Lung (tissue), 12 donors: ENCODE results near the gene METRNL. TPM values are rescaled to one million over a fixed set of nuclear protein-coding genes. Genes with fewer than 3 reads are reported as not detected.

Experiments used
- ATAC-seq: fragments of 200-7000 bp; cut with Tn5 transposase; one replicate; pipeline ENCODE4 v1.9.1; 2020; ENCODE audit warnings: moderate number of reproducible peaks; ENCODE audit not compliant: insufficient read depth, low FRiP score
- DNase-seq, 3 donors: peaks; one replicate each; pipeline ENCODE4 v3.0.0-alpha.2; 2013 to 2017
- H3K27ac ChIP-seq, 2 donors: one replicate each; pipeline ENCODE4 v1.5.1; 2013; ENCODE audit warnings: mild to moderate bottlenecking in 2 of 2, moderate library complexity in 2 of 2, control low read depth in 1 of 2, inconsistent platforms in 1 of 2, low read depth in 1 of 2, low read length in 1 of 2
- H3K27me3 ChIP-seq, 3 donors: one replicate each; pipeline ENCODE4 v1.5.1; 2013; ENCODE audit warnings: low read length in 2 of 3; ENCODE audit not compliant: control insufficient read depth in 3 of 3, insufficient read depth in 3 of 3
- H3K36me3 ChIP-seq, 4 donors: one replicate each; pipeline ENCODE4 v1.5.1; 2013; ENCODE audit warnings: low read length in 4 of 4, mild to moderate bottlenecking in 1 of 4, moderate library complexity in 1 of 4; ENCODE audit not compliant: control insufficient read depth in 4 of 4, insufficient read depth in 4 of 4
- H3K4me1 ChIP-seq, 5 donors: one replicate each; pipeline ENCODE4 v1.5.1; 2013; ENCODE audit warnings: low read length in 5 of 5, mild to moderate bottlenecking in 2 of 5, moderate library complexity in 1 of 5; ENCODE audit not compliant: control insufficient read depth in 5 of 5, insufficient read depth in 5 of 5
- H3K4me3 ChIP-seq: one replicate; pipeline ENCODE4 v1.5.1; 2013; ENCODE audit warnings: mild to moderate bottlenecking, control low read depth, moderate library complexity
- H3K9ac ChIP-seq, 2 donors: one replicate each; pipeline ENCODE4 v1.5.1; 2013; ENCODE audit warnings: low read length in 2 of 2, control low read depth in 1 of 2; ENCODE audit not compliant: insufficient read depth in 1 of 2
- H3K9me3 ChIP-seq, 4 donors: one replicate each; pipeline ENCODE4 v1.5.1; 2013; ENCODE audit warnings: low read length in 3 of 4, mild to moderate bottlenecking in 1 of 4, moderate library complexity in 1 of 4; ENCODE audit not compliant: control insufficient read depth in 4 of 4, insufficient read depth in 3 of 4
- CTCF ChIP-seq: IDR thresholded peaks from 2 replicates; pipeline ENCODE4 v1.5.1; 2012; ENCODE audit warnings: mild to moderate bottlenecking; ENCODE audit errors: control extremely low read depth, extremely low read depth
- WGBS, 2 donors: extraction: QIAGEN DNeasy Blood & Tissue Kit; methylation state at CpG; one replicate each; pipeline ENCODE4 v1.1.7; 2013; 5-methylcytosine and 5-hydroxymethylcytosine counted together
- polyA plus RNA-seq, 2 donors: library from polyadenylated mRNA; stranded (reverse); fragments of 200-250 nt; gene quantifications; one replicate each; pipeline ENCODE4 v1.2.1, GENCODE V29; 2013
- total RNA-seq, 2 donors: library from RNA; depleted of rRNA in 1 of 2; stranded (reverse); fragments of >200 nt in 1 of 2; gene quantifications; one replicate each; pipeline ENCODE4 v1.2.1, GENCODE V29; 2014 to 2021
- donor health status: control.
- donor health status: control.
- donor health status: Bipolar disorder and iron deficiency.
- donor health status: healthy.
- donor health status: DM: yes; HTN: yes; CAD: no.

The METRNL gene
- total and polyA plus RNA-seq, 4 donors: 48.2 to 181 (median 65.0) TPM

GRCh38 chr17:83121921-83122820 is 42.8 kb downstream of the METRNL start:
- no peak overlapping the region for H3K27ac ChIP-seq
- no peak overlapping the region for H3K9ac ChIP-seq
- no peaks in the 10 kb centered on the region for H3K27me3 ChIP-seq
- no peak overlapping the region for H3K4me3 ChIP-seq
- H3K36me3 ChIP-seq: no peaks in the 10 kb centered on the region
- no peak for TF ChIP-seq CTCF
- peaks cover 0 to 7% (median 0%) of the 10 kb centered on the region in 5 donors for H3K4me1 ChIP-seq
- DNase-seq: peak in 1 of 3 donors; percentile 2
- no peak for ATAC-seq
- 76 to 82% methylated on average over 26 of the region's 26 CpGs for WGBS, 2 donors
- H3K9me3 ChIP-seq: no peaks in the 10 kb centered on the region

- no peaks in the 10 kb centered on the region for H3K9me3 ChIP-seq
- H3K9ac ChIP-seq: no peak overlapping the region
- no peak overlapping the region for H3K4me3 ChIP-seq
- DNase-seq (peak in 1 of 3 donors; percentile 9), ATAC-seq (no peak)
- H3K36me3 ChIP-seq: no peaks in the 10 kb centered on the region
- WGBS, 2 donors: 86 to 91% methylated on average over 16 of the region's 16 CpGs
- H3K27me3 ChIP-seq: no peaks in the 10 kb centered on the region
- H3K4me1 ChIP-seq: peaks cover 0 to 7% (median 0%) of the 10 kb centered on the region in 5 donors
- no peak overlapping the region for H3K27ac ChIP-seq
- TF ChIP-seq CTCF: no peak
Measured at GRCh38 chr17:83122834-83123233, 43.4 kb downstream of the METRNL start.

GRCh38 chr17:83123896-83124801 is 44.7 kb downstream of the METRNL start:
- WGBS, 2 donors: 73 to 81% methylated on average over 25 of the region's 25 CpGs
- DNase-seq: peak in 1 of 3 donors; percentile 11

More at GRCh38 chr17:83123896-83124801, 44.7 kb downstream of the METRNL start:
- no peaks in the 10 kb centered on the region for H3K9me3 ChIP-seq
- no peak for TF ChIP-seq CTCF
- no peak overlapping the region for H3K4me3 ChIP-seq
- H3K36me3 ChIP-seq: no peaks in the 10 kb centered on the region
- no peak overlapping the region for H3K27ac ChIP-seq
- no peak overlapping the region for H3K9ac ChIP-seq
- H3K4me1 ChIP-seq: peaks cover 0 to 4% (median 0%) of the 10 kb centered on the region in 5 donors
- no peaks in the 10 kb centered on the region for H3K27me3 ChIP-seq
- ATAC-seq: no peak
